Lung (tissue), 12 donors: Measurements from ENCODE around the gene TTLL5. TPM values are rescaled to one million over a fixed set of nuclear protein-coding genes. Genes with fewer than 3 reads are reported as not detected.

Source experiments
- ATAC-seq: fragments of 200-7000 bp; cut with Tn5 transposase; one replicate; pipeline ENCODE4 v1.9.1; 2020; ENCODE audit warnings: moderate number of reproducible peaks; ENCODE audit not compliant: insufficient read depth, low FRiP score
- DNase-seq, 3 donors: peaks; one replicate each; pipeline ENCODE4 v3.0.0-alpha.2; 2013 to 2017
- H3K27ac ChIP-seq, 2 donors: one replicate each; pipeline ENCODE4 v1.5.1; 2013; ENCODE audit warnings: mild to moderate bottlenecking in 2 of 2, moderate library complexity in 2 of 2, control low read depth in 1 of 2, inconsistent platforms in 1 of 2, low read depth in 1 of 2, low read length in 1 of 2
- H3K27me3 ChIP-seq, 3 donors: one replicate each; pipeline ENCODE4 v1.5.1; 2013; ENCODE audit warnings: low read length in 2 of 3; ENCODE audit not compliant: control insufficient read depth in 3 of 3, insufficient read depth in 3 of 3
- H3K36me3 ChIP-seq, 4 donors: one replicate each; pipeline ENCODE4 v1.5.1; 2013; ENCODE audit warnings: low read length in 4 of 4, mild to moderate bottlenecking in 1 of 4, moderate library complexity in 1 of 4; ENCODE audit not compliant: control insufficient read depth in 4 of 4, insufficient read depth in 4 of 4
- H3K4me1 ChIP-seq, 5 donors: one replicate each; pipeline ENCODE4 v1.5.1; 2013; ENCODE audit warnings: low read length in 5 of 5, mild to moderate bottlenecking in 2 of 5, moderate library complexity in 1 of 5; ENCODE audit not compliant: control insufficient read depth in 5 of 5, insufficient read depth in 5 of 5
- H3K4me3 ChIP-seq: one replicate; pipeline ENCODE4 v1.5.1; 2013; ENCODE audit warnings: mild to moderate bottlenecking, control low read depth, moderate library complexity
- H3K9ac ChIP-seq, 2 donors: one replicate each; pipeline ENCODE4 v1.5.1; 2013; ENCODE audit warnings: low read length in 2 of 2, control low read depth in 1 of 2; ENCODE audit not compliant: insufficient read depth in 1 of 2
- H3K9me3 ChIP-seq, 4 donors: one replicate each; pipeline ENCODE4 v1.5.1; 2013; ENCODE audit warnings: low read length in 3 of 4, mild to moderate bottlenecking in 1 of 4, moderate library complexity in 1 of 4; ENCODE audit not compliant: control insufficient read depth in 4 of 4, insufficient read depth in 3 of 4
- WGBS, 2 donors: extraction: QIAGEN DNeasy Blood & Tissue Kit; methylation state at CpG; one replicate each; pipeline ENCODE4 v1.1.7; 2013; 5-methylcytosine and 5-hydroxymethylcytosine counted together
- polyA plus RNA-seq, 2 donors: library from polyadenylated mRNA; stranded (reverse); fragments of 200-250 nt; gene quantifications; one replicate each; pipeline ENCODE4 v1.2.1, GENCODE V29; 2013
- total RNA-seq, 2 donors: library from RNA; depleted of rRNA in 1 of 2; stranded (reverse); fragments of >200 nt in 1 of 2; gene quantifications; one replicate each; pipeline ENCODE4 v1.2.1, GENCODE V29; 2014 to 2021
- TF ChIP-seq, protein P1 (sequence below): IDR thresholded peaks from 2 replicates; pipeline ENCODE4 v1.5.1; 2012; ENCODE audit warnings: mild to moderate bottlenecking; ENCODE audit errors: control extremely low read depth, extremely low read depth
- donor health status: control.
- donor health status: control.
- donor health status: Bipolar disorder and iron deficiency.
- donor health status: healthy.
- donor health status: DM: yes; HTN: yes; CAD: no.

Gene TTLL5
- total and polyA plus RNA-seq, 4 donors, result 10.3 to 58.6 (median 28.8) TPM

DNA sequence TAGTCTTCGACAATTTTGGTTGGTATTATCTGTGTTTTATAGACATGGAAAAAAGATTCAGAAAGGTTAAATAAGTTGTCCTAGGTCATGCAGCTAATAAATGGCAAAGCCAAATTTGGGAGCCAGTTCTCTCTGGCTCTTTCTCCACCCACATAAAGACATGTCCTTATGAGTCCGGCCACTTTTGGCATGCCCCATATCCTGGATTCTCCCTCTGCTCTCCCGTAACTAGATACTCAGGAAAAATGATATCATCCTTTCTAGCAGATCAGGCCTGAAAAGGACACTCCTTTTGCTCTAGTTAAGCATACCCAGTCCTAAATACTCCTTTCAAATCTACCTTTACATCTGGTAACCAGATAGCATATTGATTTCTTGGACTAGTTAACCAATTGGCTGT is 64.4 kb downstream of the TTLL5 start:
- H3K27ac ChIP-seq, result peak overlapping the region in 1 of 2 donors; percentile 60
- peaks cover 2 to 18% (median 11%) of the 10 kb centered on the region in 4 donors for H3K36me3 ChIP-seq
- peaks cover 2 to 10% (median 8%) of the 10 kb centered on the region in 5 donors for H3K4me1 ChIP-seq
- no peak overlapping the region for H3K4me3 ChIP-seq
- 64 to 85% methylated on average over 3 of the region's 3 CpGs for WGBS, 2 donors
- no peak for ATAC-seq
- TF ChIP-seq, protein P1, sequence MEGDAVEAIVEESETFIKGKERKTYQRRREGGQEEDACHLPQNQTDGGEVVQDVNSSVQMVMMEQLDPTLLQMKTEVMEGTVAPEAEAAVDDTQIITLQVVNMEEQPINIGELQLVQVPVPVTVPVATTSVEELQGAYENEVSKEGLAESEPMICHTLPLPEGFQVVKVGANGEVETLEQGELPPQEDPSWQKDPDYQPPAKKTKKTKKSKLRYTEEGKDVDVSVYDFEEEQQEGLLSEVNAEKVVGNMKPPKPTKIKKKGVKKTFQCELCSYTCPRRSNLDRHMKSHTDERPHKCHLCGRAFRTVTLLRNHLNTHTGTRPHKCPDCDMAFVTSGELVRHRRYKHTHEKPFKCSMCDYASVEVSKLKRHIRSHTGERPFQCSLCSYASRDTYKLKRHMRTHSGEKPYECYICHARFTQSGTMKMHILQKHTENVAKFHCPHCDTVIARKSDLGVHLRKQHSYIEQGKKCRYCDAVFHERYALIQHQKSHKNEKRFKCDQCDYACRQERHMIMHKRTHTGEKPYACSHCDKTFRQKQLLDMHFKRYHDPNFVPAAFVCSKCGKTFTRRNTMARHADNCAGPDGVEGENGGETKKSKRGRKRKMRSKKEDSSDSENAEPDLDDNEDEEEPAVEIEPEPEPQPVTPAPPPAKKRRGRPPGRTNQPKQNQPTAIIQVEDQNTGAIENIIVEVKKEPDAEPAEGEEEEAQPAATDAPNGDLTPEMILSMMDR, result no peak
- no peaks in the 10 kb centered on the region for H3K27me3 ChIP-seq
- H3K9ac ChIP-seq, result no peak overlapping the region
- peaks cover 0 to 3% (median 0%) of the 10 kb centered on the region in 4 donors for H3K9me3 ChIP-seq
- no peak for DNase-seq

DNA sequence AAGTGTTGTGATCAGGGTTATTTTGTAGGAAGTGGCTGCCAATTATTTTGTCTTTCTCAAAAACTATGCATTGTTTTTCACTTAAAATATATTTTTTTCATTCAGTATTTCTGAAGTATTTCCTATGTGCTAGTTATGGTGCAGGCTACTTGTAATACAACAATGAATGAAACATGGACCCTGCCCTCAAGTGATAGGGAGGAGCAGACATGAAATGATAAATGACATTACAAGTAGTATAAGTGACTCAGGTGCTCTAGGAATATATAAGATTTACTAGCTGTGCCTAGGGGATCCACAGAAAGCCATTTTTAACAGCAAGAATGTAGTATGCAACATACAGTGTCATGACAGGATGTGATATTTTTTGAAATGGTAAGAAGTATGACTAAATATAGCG is 65.3 kb downstream of the TTLL5 start:
- Histone ChIP-seq H3K9ac (no peak overlapping the region), H3K4me3 (no peak overlapping the region), H3K36me3 (peaks cover 2 to 15% (median 10%) of the 10 kb centered on the region in 4 donors), H3K27me3 (no peaks in the 10 kb centered on the region), H3K4me1 (peaks cover 0 to 8% (median 0%) of the 10 kb centered on the region in 5 donors), H3K9me3 (peaks cover 0 to 3% (median 0%) of the 10 kb centered on the region in 4 donors), H3K27ac (no peak overlapping the region)
- 97 to 100% methylated on average over 1 of the region's 1 CpG for WGBS, 2 donors
- TF ChIP-seq, protein P1, result no peak
- DNase-seq, result no peak
- ATAC-seq, result no peak

DNA sequence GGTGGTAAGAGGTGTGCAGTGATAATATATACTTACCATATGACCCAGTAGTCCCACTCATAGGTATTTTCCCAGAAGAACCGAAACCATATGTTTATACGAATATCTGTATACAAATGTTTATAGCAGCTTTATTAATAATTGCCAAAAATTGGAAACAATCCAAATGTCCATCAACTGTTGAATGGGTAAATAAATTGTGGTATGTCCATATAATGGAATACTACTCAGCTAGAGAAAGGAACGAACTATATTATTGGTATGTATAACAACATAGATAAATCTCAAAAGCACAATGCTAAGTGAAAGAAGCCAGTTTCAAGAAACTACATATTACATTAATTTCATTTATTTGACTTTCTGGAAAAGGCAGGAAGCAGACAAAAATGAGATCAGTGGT is 66.1 kb downstream of the TTLL5 start:
- DNase-seq (no peak), ATAC-seq (no peak)
- no peak overlapping the region for H3K4me3 ChIP-seq
- H3K4me1 ChIP-seq, result peaks cover 0 to 8% (median 0%) of the 10 kb centered on the region in 5 donors
- no peaks in the 10 kb centered on the region for H3K27me3 ChIP-seq
- no peak overlapping the region for H3K9ac ChIP-seq
- TF ChIP-seq, protein P1, result no peak
- peaks cover 0 to 3% (median 0%) of the 10 kb centered on the region in 4 donors for H3K9me3 ChIP-seq
- peaks cover under 1 to 14% (median 10%) of the 10 kb centered on the region in 4 donors for H3K36me3 ChIP-seq
- WGBS, 2 donors, result 99% methylated on average over 3 of the region's 3 CpGs
- no peak overlapping the region for H3K27ac ChIP-seq

DNA sequence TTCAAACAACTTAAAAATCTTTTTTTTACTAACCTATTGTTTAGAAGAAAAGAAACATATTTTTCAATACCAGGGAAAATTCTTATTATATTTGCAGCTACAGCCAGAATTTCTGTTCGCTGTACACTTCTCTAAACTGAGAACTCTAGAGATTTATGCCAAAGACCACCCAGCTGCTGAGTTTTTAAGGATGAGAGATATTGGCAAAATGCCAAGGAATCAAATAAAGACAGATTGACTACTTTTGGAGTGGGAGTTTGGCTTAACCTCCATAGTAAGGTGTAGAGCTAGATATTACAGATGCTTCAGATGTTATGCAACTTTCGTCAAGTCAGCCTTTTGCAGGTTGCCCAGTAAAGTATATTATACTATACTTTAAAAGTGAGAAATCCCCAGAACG is 71.8 kb downstream of the TTLL5 start:
- peaks cover 5 to 16% (median 11%) of the 10 kb centered on the region in 4 donors for H3K36me3 ChIP-seq
- H3K27me3 ChIP-seq, result no peaks in the 10 kb centered on the region
- H3K9me3 ChIP-seq, result no peaks in the 10 kb centered on the region
- DNase-seq (peak in 1 of 3 donors; percentile 30), ATAC-seq (no peak)
- H3K4me1 ChIP-seq, result no peaks in the 10 kb centered on the region
- TF ChIP-seq, protein P1, result no peak
- WGBS, 2 donors, result 93 to 94% methylated on average over 3 of the region's 3 CpGs
- no peak overlapping the region for H3K9ac ChIP-seq
- H3K4me3 ChIP-seq, result no peak overlapping the region
- no peak overlapping the region for H3K27ac ChIP-seq
